HG02571 (cell line): ENCODE data around the gene TRIM48.
"Not testable (repeated sequence)": the region's sequence is repeated elsewhere in the genome, so short reads cannot be mapped to it uniquely, and the experiment has no call there.

Experiments
- ATAC-seq: cut with Tn5 transposase; IDR thresholded peaks from one replicate; pipeline ENCODE4 v1.9.1; 2021; ENCODE audit warnings: mild to moderate bottlenecking, moderate library complexity; ENCODE audit not compliant: unreplicated experiment

Gene TRIM48, protein sequence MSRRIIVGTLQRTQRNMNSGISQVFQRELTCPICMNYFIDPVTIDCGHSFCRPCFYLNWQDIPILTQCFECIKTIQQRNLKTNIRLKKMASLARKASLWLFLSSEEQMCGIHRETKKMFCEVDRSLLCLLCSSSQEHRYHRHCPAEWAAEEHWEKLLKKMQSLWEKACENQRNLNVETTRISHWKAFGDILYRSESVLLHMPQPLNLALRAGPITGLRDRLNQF

DNA sequence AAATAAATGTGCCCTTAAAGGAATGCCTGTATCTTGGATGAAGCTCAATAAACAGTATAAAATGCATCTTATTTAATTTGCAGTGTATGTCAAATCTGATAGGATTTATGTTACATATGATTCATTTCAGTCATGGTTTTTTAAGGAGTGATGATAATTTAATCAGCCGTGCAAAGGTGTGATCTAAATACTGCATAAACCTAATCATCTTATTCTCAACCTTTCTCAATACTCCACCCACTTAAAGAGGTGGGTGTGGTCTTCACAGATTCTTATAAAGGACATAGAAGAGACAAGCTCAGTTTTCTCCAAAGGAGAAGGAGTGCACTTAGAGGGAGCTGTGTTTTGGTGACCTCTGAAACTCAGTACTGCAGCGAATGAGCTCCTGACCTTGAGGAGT is at the start of gene TRIM48:
TSS of gene TRIM48 (plus strand) at position 301 of the 400 bp plus-strand sequence. CDS start 113 bp downstream, outside the sequence.
- ATAC-seq = not testable (repeated sequence)

DNA sequence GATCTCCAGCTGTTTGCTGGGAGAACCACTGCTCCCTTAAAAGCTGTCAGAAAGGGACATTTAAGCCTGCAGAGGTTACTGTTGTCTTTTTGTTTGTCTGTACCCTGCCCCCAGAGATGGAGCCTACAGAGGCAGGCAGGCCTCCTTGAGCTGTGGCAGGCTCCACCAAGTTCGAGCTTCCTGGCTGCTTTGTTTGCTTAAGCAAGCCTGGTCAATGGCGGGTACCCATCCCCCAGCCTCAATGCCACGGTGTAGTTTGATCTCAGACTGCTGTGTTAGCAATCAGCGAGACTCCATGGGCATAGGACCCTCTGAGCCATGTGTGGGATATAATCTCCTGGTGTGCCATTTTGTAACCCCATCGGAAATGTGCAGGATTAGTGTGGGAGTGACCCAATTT is 23.6 kb upstream of the TRIM48 start:
- ATAC-seq = not testable (repeated sequence)

DNA sequence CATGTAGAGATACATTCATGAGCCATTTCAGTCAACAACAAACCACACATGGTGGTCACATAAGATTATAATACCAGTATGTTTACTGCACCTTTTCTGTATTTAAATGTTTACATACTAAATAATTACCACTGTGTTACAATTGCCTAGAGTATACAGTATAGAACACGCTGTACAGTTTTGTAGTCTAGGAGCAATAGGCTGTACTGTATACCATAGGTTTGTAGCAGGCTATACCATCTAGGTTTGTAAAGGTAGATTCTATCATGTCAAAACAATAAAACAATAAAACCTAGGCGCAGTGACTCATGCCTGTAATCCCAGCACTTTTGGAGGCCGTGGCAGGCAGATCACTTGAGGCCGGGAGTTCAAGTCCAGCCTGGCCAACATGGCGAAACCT is 1.1 kb downstream of the TRIM48 start:
- ATAC-seq = no peak
